Measurements from ENCODE around the gene TMEM220.

TMEM220 gene

GRCh38 chr17:10729334-10730193 lies at the start of gene TMEM220:
Gene TMEM220 (minus strand): TSS chr17:10730023. CDS start chr17:10729851, 172 bp downstream.
- DNase-seq (ENCODE audit: extremely low read depth in 1 of 2, low read depth in 1 of 2) = peak in 1 of 2 donors; percentile 22

GRCh38 chr17:10779609-10780008 lies 49.8 kb upstream of the TMEM220 start:
- no peak for DNase-seq (ENCODE audit: extremely low read depth in 1 of 2, low read depth in 1 of 2)

- no peak for DNase-seq (ENCODE audit: extremely low read depth in 1 of 2, low read depth in 1 of 2)
Observed at GRCh38 chr17:10777890-10778289, 48.1 kb upstream of the TMEM220 start.

GRCh38 chr17:10777131-10777807 lies 47.4 kb upstream of the TMEM220 start:
- no peak for DNase-seq (ENCODE audit: extremely low read depth in 1 of 2, low read depth in 1 of 2)

- no peak for DNase-seq (ENCODE audit: extremely low read depth in 1 of 2, low read depth in 1 of 2)
Observed at GRCh38 chr17:10776381-10776780, 46.6 kb upstream of the TMEM220 start.

GRCh38 chr17:10775740-10776356 lies 46.0 kb upstream of the TMEM220 start:
- no peak for DNase-seq (ENCODE audit: extremely low read depth in 1 of 2, low read depth in 1 of 2)

GRCh38 chr17:10775058-10775457 lies 45.2 kb upstream of the TMEM220 start:
- DNase-seq (ENCODE audit: extremely low read depth in 1 of 2, low read depth in 1 of 2) = no peak

GRCh38 chr17:10773391-10773790 lies 43.6 kb upstream of the TMEM220 start:
- no peak for DNase-seq (ENCODE audit: extremely low read depth in 1 of 2, low read depth in 1 of 2)

GRCh38 chr17:10772425-10773380 lies 42.9 kb upstream of the TMEM220 start:
- DNase-seq (ENCODE audit: extremely low read depth in 1 of 2, low read depth in 1 of 2) = no peak

GRCh38 chr17:10771148-10771547 lies 41.3 kb upstream of the TMEM220 start:
- no peak for DNase-seq (ENCODE audit: extremely low read depth in 1 of 2, low read depth in 1 of 2)

GRCh38 chr17:10769840-10770239 lies 40.0 kb upstream of the TMEM220 start:
- no peak for DNase-seq (ENCODE audit: extremely low read depth in 1 of 2, low read depth in 1 of 2)

- DNase-seq (ENCODE audit: extremely low read depth in 1 of 2, low read depth in 1 of 2) = no peak
Observed at GRCh38 chr17:10768750-10769251, 39.0 kb upstream of the TMEM220 start.

- no peak for DNase-seq (ENCODE audit: extremely low read depth in 1 of 2, low read depth in 1 of 2)
Observed at GRCh38 chr17:10767232-10767631, 37.4 kb upstream of the TMEM220 start.

GRCh38 chr17:10762037-10762436 lies 32.2 kb upstream of the TMEM220 start:
- no peak for DNase-seq (ENCODE audit: extremely low read depth in 1 of 2, low read depth in 1 of 2)

- DNase-seq (ENCODE audit: extremely low read depth in 1 of 2, low read depth in 1 of 2) = no peak
Observed at GRCh38 chr17:10761281-10761680, 31.5 kb upstream of the TMEM220 start.

GRCh38 chr17:10758062-10758461 lies 28.2 kb upstream of the TMEM220 start:
- no peak for DNase-seq (ENCODE audit: extremely low read depth in 1 of 2, low read depth in 1 of 2)

- no peak for DNase-seq (ENCODE audit: extremely low read depth in 1 of 2, low read depth in 1 of 2)
Observed at GRCh38 chr17:10757647-10758046, 27.8 kb upstream of the TMEM220 start.

GRCh38 chr17:10757067-10757466 lies 27.2 kb upstream of the TMEM220 start:
- no peak for DNase-seq (ENCODE audit: extremely low read depth in 1 of 2, low read depth in 1 of 2)

- no peak for DNase-seq (ENCODE audit: extremely low read depth in 1 of 2, low read depth in 1 of 2)
Observed at GRCh38 chr17:10756619-10757018, 26.8 kb upstream of the TMEM220 start.

GRCh38 chr17:10756185-10756584 lies 26.4 kb upstream of the TMEM220 start:
- DNase-seq (ENCODE audit: extremely low read depth in 1 of 2, low read depth in 1 of 2) = no peak

Measured in activated CD8-positive, alpha-beta memory T cell treated with anti-CD3 and anti-CD28 coated beads for 1 hour (primary cell).